HG03575 (cell line): Measurements from ENCODE around the gene HSDL1.
A peak's percentile ranks its signal among the peaks of the same experiment; 100 is the strongest.
"Not testable (repeated sequence)": the region's sequence is repeated elsewhere in the genome, so short reads cannot be mapped to it uniquely, and the experiment has no call there.

Experiments used
- ATAC-seq: cut with Tn5 transposase; IDR thresholded peaks from one replicate; pipeline ENCODE4 v1.9.1; 2021; ENCODE audit not compliant: unreplicated experiment, insufficient number of reproducible peaks, low FRiP score; ENCODE audit errors: extremely low read depth

The HSDL1 gene

GRCh38 chr16:84115919-84116719, 28.9 kb downstream of the HSDL1 start:
- peak; percentile 13 for ATAC-seq

- not testable (repeated sequence) for ATAC-seq
Observed at GRCh38 chr16:84111949-84112348, 33.0 kb downstream of the HSDL1 start.

GRCh38 chr16:84111525-84111924, 33.5 kb downstream of the HSDL1 start:
- no peak for ATAC-seq

- no peak for ATAC-seq
Observed at GRCh38 chr16:84110527-84110926, 34.5 kb downstream of the HSDL1 start.

- ATAC-seq, result no peak
Observed at GRCh38 chr16:84109598-84110335, 35.2 kb downstream of the HSDL1 start.

GRCh38 chr16:84107921-84108320, 37.1 kb downstream of the HSDL1 start:
- ATAC-seq, result no peak

- ATAC-seq, result no peak
Observed at GRCh38 chr16:84105948-84106740, 38.8 kb downstream of the HSDL1 start.

GRCh38 chr16:84105301-84105815, 39.6 kb downstream of the HSDL1 start:
- ATAC-seq, result no peak

GRCh38 chr16:84104231-84104630, 40.7 kb downstream of the HSDL1 start:
- no peak for ATAC-seq

GRCh38 chr16:84103678-84104077, 41.3 kb downstream of the HSDL1 start:
- ATAC-seq, result no peak

GRCh38 chr16:84098939-84099338, 46.0 kb downstream of the HSDL1 start:
- ATAC-seq, result no peak

GRCh38 chr16:84096447-84097005, 48.5 kb downstream of the HSDL1 start:
- ATAC-seq, result no peak

GRCh38 chr16:84095466-84095865, 49.5 kb downstream of the HSDL1 start:
- no peak for ATAC-seq

- ATAC-seq, result no peak
Observed at GRCh38 chr16:84093879-84094270, 51.1 kb downstream of the HSDL1 start.

- ATAC-seq, result no peak
Observed at GRCh38 chr16:84093120-84093878, 51.7 kb downstream of the HSDL1 start.

GRCh38 chr16:84091460-84091859, 53.5 kb downstream of the HSDL1 start:
- ATAC-seq, result no peak

GRCh38 chr16:84090211-84090610, 54.8 kb downstream of the HSDL1 start:
- ATAC-seq, result no peak

- ATAC-seq, result peak; percentile 41
Observed at GRCh38 chr16:84088695-84089395, 56.1 kb downstream of the HSDL1 start.
